Measurements from ENCODE around the gene COPS6. TPM values are rescaled to one million over a fixed set of nuclear protein-coding genes. Genes with fewer than 3 reads are reported as not detected.
A peak's percentile ranks its signal among the peaks of the same experiment; 100 is the strongest.

COPS6 gene
- total and polyA plus RNA-seq, 10 donors: 47.0 to 89.6 (median 76.3) TPM

DNA sequence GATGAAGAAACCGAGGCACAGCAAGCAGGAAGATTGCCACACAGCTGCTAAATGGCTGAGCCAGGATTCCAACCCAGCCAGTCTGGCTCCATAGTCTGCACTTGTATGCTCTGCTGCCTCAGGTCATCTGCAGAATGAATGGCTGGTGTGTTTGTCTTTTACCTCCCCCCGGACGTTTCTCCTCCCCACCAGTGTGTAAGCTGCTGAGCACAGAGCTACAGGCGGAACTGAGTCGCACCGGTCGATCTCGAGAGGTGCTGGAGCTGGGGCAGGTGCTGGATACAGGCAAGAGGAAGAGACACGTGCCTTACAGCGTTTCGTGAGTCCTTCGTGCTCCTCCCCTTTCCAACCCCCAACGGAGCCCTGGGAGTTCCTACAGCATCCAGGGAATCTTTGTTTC is 33.3 kb downstream of the COPS6 start:
- DNase-seq: no peak
- Histone ChIP-seq H3K27me3 (replicated peaks in 1 of 7) (no peaks in the 10 kb centered on the region), H3K4me1 (peaks cover 28 to 90% (median 55%) of the 10 kb centered on the region in 6 donors), H3K36me3 (peaks cover 0 to 29% (median 0%) of the 10 kb centered on the region in 6 donors), H3K4me3 (no peak overlapping the region), H3K27ac (peak overlapping the region in 3 of 8 donors; percentile 7 to 38 (median 8)), H3K9me3 (no peaks in the 10 kb centered on the region)
- intact Hi-C loops (cut with DNase I; ENCODE audit: low total_unique reads): no loop called here
- TF ChIP-seq, protein P1, sequence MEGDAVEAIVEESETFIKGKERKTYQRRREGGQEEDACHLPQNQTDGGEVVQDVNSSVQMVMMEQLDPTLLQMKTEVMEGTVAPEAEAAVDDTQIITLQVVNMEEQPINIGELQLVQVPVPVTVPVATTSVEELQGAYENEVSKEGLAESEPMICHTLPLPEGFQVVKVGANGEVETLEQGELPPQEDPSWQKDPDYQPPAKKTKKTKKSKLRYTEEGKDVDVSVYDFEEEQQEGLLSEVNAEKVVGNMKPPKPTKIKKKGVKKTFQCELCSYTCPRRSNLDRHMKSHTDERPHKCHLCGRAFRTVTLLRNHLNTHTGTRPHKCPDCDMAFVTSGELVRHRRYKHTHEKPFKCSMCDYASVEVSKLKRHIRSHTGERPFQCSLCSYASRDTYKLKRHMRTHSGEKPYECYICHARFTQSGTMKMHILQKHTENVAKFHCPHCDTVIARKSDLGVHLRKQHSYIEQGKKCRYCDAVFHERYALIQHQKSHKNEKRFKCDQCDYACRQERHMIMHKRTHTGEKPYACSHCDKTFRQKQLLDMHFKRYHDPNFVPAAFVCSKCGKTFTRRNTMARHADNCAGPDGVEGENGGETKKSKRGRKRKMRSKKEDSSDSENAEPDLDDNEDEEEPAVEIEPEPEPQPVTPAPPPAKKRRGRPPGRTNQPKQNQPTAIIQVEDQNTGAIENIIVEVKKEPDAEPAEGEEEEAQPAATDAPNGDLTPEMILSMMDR (IDR thresholded peaks at IDR 0.05 in 8 of 11, conservative IDR thresholded peaks at IDR 0.05 in 3 of 11): no peak
- WGBS, 5 donors: 77 to 90% (median 82%) methylated on average over 13 of the region's 13 CpGs

DNA sequence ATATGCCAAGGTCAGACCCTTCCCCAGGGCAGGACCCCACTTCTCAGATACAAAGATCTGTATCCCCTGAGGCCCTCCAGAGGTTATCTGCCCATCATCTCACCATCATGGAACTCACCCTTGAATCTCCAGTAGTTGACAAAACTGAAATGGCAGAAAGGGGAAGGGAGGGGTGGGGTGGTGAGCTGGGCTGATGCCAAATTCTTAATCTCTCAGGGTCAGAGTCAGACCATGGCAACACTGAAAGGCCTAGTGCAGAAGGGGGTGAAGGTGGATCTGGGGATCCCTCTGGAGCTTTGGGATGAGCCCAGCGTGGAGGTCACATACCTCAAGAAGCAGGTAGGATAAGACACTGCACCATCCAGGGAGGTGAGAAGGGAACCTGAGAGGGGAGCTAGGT is 33.8 kb downstream of the COPS6 start:
- H3K9me3 ChIP-seq: no peaks in the 10 kb centered on the region
- H3K27me3 ChIP-seq (replicated peaks in 1 of 7): no peaks in the 10 kb centered on the region
- intact Hi-C loops (cut with DNase I; ENCODE audit: low total_unique reads): no loop called here
- TF ChIP-seq POLR2A (IDR thresholded peaks at IDR 0.05) (no peak), POLR2AphosphoS5 (IDR thresholded peaks at IDR 0.05) (no peak)
- TF ChIP-seq, protein P1 (IDR thresholded peaks at IDR 0.05 in 8 of 11, conservative IDR thresholded peaks at IDR 0.05 in 3 of 11): no peak
- peaks cover 28 to 90% (median 53%) of the 10 kb centered on the region in 6 donors for H3K4me1 ChIP-seq
- DNase-seq: no peak
- H3K4me3 ChIP-seq: no peak overlapping the region
- peak overlapping the region in 3 of 8 donors; percentile 7 to 38 (median 8) for H3K27ac ChIP-seq
- WGBS, 5 donors: 87 to 95% (median 94%) methylated on average over 1 of the region's 1 CpG
- peaks cover 0 to 29% (median 0%) of the 10 kb centered on the region in 6 donors for H3K36me3 ChIP-seq

DNA sequence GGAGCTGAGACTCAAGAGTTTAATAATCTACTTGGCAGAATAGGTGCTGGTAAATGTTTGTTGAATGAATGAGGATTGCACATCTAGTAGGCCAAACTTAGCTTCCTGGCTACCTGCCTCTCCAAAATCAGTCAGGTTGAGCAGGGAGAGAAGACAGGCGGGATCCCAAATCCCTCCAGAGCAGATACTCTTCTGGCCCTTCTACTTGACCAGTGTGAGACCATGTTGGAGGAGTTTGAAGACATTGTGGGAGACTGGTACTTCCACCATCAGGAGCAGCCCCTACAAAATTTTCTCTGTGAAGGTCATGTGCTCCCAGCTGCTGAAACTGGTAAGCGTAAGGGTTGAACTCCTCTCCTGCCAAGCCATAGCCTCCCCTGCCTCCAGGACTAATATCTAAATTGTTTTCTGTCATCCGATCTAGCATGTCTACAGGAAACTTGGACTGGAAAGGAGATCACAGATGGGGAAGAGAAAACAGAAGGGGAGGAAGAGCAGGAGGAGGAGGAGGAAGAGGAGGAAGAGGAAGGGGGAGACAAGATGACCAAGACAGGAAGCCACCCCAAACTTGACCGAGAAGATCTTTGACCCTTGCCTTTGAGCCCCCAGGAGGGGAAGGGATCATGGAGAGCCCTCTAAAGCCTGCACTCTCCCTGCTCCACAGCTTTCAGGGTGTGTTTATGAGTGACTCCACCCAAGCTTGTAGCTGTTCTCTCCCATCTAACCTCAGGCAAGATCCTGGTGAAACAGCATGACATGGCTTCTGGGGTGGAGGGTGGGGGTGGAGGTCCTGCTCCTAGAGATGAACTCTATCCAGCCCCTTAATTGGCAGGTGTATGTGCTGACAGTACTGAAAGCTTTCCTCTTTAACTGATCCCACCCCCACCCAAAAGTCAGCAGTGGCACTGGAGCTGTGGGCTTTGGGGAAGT is 35.8 kb downstream of the COPS6 start:
- no peak overlapping the region for H3K4me3 ChIP-seq
- 56 to 71% (median 68%) methylated on average over 4 of the region's 4 CpGs for WGBS, 5 donors
- H3K27me3 ChIP-seq (replicated peaks in 1 of 7): no peaks in the 10 kb centered on the region
- H3K4me1 ChIP-seq: peaks cover 27 to 84% (median 54%) of the 10 kb centered on the region in 6 donors
- no peaks in the 10 kb centered on the region for H3K9me3 ChIP-seq
- peaks cover 0 to 29% (median 0%) of the 10 kb centered on the region in 6 donors for H3K36me3 ChIP-seq
- no peak for TF ChIP-seq POLR2AphosphoS5 (IDR thresholded peaks at IDR 0.05)
- TF ChIP-seq, protein P1 (IDR thresholded peaks at IDR 0.05 in 8 of 11, conservative IDR thresholded peaks at IDR 0.05 in 3 of 11): no peak
- TF ChIP-seq POLR2A (IDR thresholded peaks at IDR 0.05): no peak
- H3K27ac ChIP-seq: peak overlapping the region in 4 of 8 donors; percentile 14 to 61 (median 40)
- no peak for DNase-seq
- intact Hi-C loops (cut with DNase I; ENCODE audit: low total_unique reads): loop anchor here (5.0 kb wide), 1 partner anchor 42 kb away; the partner anchor contains the start of gene ZNF3
